Left renal cortex interstitium (tissue), 4 donors: ENCODE data around the gene PCBP3. TPM values are rescaled to one million over a fixed set of nuclear protein-coding genes. Genes with fewer than 3 reads are reported as not detected.
"Not testable (repeated sequence)": the region's sequence is repeated elsewhere in the genome, so short reads cannot be mapped to it uniquely, and the experiment has no call there.

Experiments used
- DNase-seq, 4 donors: peaks; one replicate each; pipeline ENCODE4 v3.0.0-alpha.2; 2013; ENCODE audit warnings: low read depth in 4 of 4, low spot score in 2 of 4, missing footprints in 1 of 4
- polyA plus RNA-seq, 4 donors: library from polyadenylated mRNA; unstranded; fragments of 120-200 nt; gene quantifications; one replicate each; pipeline ENCODE4 v1.2.1, GENCODE V29; 2013; ENCODE audit not compliant: insufficient read length in 4 of 4

Gene PCBP3
- polyA plus RNA-seq, 4 donors = 1.1 to 2.0 (median 1.6) TPM

DNA sequence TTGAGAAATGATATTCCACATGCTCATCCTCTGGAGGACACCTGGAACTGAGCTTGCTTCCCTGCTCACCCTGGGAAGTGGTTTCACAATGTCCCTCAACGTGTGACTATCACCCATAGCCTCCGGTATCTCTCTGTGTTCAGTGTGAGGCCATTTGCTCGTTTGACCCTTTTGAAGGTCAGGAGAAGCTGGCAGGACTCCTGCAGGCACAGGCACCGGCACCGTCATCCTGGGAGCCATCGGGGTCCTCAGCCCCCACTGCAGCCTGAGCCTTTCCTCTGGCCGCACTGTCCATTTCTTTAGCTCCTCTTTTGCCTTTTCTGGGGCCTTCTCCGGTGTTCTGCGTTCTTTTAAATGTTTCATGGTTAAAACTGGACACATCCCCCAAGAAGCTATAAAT, 178.5 kb downstream of the PCBP3 start:
- no peak for DNase-seq

DNA sequence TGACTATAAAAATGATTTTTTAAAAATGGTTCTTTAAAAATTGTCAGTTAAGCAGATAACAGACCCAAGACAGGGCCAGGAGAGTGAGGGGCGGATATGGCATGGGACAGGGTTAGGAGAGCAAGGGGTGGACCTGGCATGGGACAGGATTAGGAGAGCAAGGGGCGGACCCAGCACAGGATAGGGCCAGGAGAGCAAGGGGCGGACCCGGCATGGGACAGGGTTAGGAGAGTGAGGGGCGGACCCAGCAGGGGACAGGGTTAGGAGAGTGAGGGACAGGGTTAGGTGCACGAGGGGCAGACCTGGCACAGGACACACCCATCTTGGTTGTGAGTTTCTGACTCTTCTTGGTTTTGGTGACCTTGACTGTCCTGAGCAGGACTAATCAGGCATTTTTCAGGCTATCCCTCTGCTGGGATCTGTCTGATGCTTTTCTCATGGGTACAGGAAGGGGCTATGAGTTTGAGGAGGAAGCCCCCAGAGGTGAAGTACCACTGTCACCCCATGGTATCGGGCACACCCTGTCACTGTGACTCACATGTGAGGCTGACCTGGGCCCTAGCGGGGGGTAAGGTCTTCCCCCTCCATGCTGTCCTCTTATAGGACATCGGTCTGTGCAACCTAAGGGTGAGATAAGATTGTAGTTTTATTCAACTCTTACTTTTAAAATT, 179.0 kb downstream of the PCBP3 start:
- no peak for DNase-seq

DNA sequence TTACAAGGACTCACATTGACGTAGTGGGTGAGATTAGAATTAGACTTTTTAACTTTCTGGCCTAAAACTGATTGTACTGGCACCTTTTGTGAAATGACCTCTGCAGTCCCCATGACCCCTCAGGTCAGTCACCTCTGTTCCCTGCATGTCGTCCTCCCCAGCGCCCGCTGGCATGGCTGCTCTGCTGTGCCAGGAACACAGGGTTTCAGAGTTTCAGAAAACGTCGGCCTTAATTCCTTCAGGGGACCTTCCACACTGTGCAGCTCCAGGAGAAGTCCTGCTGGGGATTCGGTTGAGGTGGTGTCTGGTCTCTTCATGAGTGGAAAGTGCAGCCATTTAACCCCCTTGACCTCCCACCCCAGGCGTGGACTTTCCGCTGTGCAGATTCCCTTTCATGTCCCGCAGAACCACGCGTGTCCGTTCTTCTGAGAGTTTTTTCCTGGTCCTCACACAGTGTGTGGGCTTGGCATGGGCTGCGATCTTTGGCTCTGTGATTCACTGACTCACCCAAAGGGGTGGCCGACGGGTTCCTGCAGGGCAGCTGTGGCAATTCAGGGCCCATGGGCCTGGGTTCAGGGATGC, 179.7 kb downstream of the PCBP3 start:
- DNase-seq = no peak

DNA sequence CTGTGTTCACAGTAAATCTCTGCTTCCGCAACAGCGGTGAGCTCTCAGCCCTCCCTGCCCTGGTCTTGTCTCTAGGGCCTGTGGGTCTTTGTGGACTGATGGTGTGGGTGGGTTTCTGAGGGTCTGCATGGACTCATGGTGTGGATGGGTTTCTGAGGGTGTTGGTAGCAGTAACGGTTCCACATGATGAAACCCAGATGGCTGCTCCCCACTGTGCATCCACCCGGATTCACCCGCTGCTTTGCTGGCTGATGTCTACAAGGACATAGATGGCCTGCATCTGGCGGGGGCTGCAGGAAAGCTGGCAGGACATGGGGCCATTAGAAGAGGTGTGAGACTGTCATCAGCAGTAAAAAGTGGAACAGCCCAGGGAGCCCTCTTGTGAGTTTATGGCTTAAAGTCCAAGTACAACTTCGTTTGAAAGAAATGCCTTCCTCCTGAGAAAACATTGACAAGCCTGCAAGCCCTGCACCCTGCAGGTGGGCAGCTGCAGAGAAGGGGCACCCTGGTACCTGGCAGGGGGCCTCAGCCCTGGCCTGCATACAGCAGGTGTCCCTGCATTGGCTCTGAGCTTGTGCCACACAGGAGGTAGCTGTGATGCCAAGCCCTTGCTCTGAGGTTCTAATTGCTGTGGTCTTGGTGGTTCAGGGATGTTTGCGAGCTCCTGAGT, 181.2 kb downstream of the PCBP3 start:
- DNase-seq = no peak

DNA sequence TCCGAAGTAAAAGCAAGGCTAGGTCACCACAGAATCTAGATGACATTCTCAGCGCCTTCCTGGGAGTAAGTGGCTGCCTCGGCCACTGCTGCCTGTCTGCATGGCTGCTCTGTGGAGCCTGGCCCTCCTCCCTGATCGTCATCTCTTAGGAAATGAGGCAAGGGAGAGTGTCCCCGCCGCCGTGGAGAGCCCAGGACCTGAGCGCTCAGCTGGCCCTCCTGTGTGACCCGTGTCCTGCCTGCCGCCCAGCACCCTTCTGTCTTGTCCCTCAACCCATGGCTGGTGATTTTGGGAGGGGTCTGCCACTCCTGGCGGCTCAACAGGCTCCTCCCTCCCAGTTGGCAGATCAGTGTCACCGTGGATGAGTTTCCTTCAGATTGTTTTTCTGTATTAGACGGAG, 181.7 kb downstream of the PCBP3 start:
- no peak for DNase-seq

DNA sequence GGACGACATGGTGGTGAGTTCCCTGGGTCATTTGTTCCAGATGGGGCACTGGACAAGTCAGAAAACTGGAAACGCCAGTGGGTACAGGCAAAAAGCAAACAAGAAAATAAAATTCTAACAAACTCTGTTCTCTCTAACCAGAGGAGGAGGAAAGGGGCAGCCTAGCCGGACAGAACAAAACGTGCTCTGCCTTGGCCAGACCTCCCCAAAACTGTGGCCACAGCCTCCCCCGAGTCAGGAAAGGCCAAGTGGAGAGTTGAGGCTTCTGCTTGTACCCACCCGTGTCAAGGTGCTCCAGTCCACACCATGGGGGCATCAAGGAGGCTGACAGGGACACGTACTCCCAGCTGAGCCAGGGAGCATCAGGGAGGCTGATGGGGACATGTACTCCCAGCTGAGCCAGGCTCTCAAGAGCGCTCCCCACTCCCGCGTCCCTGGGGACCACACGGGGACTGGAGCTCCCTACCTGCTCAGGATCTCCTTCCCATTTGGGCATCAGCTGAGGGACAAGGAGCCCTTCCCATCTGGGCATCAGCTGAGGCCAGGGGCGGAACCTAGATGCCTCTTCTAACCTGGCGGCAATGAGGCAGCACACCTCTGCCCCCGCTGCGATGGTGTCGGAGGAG, 183.3 kb downstream of the PCBP3 start:
- DNase-seq = no peak

DNA sequence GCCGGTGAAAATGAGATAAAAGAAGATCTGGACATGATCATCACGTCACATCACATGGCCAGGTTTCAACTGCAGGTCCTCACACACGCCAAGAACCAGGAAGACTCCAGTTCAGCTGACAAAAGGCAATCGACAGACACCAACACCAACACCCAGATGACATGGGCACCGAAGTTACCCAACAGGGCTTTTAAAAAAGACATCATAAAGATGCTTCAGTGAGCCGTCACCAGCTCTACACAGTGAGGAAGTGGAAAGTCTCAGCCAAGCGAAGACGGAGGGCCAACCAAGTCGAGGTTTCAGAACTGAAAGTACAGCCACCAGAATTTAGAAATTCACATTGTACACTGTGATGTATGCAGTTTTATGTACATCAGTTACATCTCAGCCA, 183.8 kb downstream of the PCBP3 start:
- DNase-seq = no peak

DNA sequence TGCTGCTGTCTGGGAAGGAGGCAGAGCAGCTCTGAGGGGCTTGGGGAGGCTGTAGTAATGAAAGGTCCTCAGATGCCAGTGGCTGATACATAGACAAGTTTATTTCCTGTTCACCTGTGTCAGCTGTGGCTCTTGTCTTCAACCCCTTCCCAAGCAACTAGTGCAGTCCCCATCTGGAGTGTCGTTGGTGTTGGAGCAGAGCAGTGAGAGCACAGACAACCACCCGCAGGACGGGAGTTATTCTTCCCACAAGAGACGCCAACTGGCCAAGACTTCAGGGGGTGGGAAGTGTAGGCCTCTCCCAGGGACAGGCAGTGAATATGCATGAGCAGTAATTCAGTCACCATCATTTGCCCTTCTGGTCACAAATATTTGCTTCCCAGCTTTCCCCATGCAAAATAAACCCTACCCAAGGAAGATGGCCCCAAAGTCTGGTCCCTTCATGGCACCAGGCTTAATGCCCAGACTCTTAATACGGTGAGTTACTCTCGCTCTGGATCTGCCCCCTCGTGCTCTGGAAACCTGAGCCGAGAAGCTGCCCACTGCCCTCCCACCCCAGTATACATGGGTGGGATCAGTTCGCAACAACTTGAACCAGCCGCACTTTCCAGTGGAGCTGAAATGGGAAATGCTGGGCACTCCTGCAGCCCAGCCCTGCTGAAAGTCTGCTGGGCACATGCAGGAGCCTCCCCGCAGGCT, 184.5 kb downstream of the PCBP3 start:
- no peak for DNase-seq

DNA sequence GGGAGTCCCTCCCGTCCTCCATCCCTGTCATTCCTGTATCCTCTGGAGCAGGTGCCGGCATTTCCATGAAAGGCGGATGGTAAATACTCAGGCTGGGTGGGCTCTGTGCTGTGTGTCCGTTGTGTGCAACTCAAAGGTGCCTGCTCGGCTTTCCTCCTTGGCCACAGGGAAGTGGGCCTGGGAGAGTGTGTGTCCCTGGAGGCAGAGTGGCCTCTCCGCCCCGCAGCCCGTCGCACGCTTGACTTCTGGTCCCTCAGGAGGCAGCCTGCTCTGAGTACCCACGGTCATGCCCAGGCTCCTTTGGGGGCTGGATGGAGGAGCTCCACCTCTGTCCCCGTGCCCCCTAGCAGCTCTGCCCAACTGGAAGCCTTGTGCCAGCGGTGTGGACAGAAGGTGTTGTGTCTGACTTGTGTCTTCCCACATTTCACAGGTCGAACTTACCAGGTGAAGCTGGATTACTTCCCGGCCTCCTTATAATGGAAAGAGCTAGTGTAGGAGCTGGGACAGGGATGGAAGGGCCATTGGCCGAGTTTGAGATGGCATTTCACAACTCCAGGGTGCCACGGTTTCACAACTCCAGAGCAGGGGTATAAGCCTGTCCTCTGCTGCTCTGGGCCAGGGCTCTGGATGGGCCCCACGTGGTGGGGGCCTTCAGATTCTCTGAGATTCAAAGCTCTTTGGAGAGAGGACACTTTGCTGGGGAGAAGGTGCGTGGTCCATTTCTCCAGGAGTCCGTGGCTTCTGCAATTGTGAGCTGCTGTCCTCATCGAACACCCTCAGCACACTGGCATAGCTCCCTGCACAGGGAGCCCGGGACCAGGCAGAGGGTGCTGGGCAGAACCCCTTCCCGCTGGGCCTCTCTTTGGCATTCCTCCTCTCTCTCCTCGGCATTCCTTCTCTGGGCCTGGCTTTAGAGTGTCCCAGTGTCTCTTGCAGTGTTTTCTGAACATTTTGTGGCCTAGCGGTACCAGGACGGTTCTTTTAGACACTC, 185.3 kb downstream of the PCBP3 start:
- no peak for DNase-seq

DNA sequence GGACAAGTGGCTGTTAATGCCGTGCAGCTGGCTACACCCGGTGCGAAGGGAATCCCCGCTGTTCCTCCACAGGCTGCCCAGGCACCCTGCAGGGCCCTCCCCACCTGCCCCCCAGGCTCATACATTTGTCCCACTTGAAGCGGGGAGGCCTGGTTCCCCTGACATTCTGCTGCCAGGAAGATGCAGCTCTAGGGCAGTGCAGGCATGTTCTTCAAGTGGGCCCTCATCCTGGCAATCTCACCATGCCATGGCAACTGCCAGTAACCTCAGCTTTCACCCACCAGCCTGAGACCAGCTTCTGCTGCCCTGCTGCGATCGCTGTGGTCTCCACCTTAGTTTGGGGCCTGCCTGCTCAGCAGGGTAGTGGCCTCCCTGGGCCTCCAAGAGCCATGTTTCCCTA, 186.1 kb downstream of the PCBP3 start:
- no peak for DNase-seq

DNA sequence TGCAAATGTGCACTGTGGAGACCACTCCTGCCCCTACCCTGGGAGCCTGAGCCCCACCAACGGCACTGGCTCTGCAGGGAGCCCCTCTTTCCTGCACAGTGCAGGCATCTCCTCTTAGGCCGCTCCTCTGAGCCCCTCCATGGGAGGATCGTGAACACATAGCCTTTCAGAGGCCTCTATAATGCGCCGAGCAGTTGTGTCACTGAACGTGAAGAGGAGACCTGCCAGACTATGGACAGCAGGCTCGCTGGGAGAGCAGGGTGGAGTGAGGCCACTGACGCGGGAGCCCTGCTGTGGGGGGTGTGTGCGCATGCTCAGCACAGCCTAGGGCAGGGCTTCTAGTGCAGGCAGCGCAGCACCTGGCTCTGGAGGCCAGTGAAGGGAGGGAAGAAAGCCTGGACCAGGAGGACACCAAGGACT, 186.7 kb downstream of the PCBP3 start:
- no peak for DNase-seq

DNA sequence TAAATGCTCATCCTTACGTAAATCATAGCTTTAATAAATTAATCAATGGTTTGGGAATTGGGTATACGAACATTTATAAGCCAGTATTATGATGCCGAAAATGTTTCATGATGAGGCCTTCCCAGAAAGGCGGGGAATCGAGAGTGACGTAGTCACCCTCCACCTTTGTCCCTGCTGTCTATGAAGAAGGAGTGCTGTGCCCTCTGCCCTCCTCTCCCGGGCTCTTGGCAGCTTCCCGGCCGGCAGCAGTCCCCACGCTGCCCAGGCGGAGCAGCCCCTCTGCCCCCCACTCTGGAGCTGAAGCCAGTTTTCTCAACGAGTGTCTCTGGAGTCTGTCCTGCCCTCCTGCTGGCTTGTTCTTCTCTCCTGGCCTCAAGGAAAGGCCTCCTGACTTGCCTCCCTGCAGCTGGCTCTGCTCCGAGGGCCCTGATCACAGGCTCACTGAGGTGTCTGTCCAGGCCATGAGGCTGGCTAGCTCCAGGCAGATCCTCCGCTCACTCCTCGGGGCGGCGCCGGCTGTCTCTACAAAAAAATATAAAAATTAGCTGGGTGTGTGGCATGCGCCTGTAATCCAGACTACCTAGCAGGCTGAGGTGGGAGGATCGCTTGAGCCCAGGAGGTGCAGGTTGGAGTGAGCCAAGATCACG, 187.3 kb downstream of the PCBP3 start:
- DNase-seq = no peak

DNA sequence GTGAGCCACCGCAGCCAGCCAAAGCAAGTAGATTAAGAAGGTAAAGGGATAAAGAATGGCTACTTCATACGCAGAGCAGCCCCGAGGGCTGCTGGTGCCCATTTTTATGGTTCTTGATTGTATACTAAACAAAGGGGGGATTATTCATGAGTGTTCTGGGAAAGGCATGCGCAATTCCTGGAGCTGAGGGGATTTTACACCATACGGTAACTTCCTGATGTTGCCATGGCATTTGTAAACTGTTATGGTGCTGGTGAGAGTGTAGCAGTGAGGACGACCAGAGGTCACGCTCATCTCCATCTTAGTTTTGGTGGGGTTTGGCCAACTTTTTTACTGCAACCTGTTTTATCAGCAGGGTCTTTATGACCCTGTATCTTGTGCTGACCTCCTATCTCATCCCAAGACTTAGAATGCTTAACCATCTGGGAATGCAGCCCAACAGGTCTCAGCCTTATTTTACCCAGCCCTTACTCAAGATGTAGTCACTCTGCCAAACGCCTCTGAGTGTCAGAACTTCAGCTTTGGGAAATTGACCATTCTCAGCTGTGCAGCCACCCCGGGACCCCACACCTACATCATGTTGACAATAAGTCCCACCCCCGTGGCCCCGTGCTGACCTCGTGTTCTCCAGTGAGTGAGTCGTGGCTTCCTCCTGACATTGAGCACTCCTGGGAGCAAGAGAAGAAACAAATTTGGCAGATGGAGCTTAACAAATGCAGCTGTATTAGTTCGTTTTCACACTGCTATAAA, 188.6 kb downstream of the PCBP3 start:
- DNase-seq = no peak

DNA sequence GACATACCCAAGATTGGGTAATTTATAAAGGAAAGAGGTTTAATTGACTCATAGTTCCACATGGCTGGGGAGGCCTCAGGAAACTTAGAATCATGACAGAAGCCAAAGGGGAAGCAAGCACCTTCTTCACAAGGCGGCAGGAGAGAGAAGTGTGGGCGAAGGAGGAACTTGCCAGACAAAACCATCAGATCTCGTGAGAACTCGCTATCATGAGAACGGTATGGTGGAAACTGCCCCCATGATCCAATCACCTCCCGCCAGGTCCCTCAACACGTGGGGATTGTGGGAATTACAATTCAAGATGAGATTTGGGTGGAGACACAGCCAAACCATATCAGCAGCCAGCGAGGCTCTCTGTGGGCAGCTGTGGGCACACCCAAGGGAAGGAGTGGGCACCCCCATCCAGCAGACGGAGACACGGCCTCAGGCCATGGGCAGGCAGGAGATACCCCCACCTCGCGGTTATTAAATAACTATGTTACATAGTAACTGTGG, 189.3 kb downstream of the PCBP3 start:
- DNase-seq = not testable (repeated sequence)

DNA sequence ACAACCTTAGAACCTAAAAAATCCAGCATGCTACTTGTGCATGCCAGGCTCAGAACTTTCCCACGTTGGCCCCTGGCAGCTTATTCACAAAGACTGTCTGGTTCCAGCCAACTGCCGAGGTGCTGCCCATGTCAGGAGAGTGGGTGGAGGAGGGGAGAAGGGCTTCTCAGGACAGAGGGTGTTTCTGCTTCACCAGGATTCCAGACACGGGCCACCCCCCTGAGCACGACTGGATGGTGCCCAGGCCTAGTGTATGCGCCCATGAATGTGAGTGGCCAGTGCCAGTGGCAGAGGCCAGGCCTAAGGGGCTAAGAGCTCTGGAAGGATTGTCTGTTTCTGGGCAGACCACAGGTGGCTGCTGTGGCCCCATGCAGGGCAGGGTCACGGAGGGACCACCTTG, 189.9 kb downstream of the PCBP3 start:
- DNase-seq = no peak

DNA sequence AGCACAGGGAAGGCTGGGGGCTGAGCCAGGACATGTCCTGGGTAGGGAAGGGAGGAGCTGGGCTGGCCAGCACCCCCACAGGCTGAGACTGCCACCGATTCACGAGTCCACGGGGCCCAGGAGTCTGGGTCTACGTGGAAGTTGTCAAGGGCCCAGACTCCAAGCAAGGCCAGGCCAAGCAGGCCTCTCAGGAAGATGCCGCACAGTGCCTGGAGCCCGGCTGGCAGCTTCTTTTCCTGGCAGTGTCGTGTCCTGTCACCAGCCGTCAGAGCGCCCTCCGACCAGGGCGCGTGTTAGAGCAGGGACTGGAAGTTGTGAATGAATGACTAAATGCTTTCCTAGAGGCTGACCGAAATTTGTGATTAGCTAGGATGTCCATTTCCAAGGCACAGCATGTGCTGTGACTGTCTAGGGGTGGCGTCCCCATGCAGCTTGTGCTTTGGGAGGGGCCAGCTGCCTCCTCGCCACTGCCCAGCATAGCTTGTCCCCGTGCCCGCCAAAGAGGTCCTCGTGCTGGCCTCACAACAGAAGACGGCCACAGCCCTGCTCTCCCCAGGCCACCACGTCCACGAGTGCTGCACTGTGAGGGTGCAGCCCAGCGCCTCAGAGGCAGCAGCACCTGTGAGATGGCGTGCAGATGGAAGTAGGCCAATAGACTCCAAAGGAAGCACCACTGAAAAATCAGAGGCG, 190.6 kb downstream of the PCBP3 start:
- no peak for DNase-seq

DNA sequence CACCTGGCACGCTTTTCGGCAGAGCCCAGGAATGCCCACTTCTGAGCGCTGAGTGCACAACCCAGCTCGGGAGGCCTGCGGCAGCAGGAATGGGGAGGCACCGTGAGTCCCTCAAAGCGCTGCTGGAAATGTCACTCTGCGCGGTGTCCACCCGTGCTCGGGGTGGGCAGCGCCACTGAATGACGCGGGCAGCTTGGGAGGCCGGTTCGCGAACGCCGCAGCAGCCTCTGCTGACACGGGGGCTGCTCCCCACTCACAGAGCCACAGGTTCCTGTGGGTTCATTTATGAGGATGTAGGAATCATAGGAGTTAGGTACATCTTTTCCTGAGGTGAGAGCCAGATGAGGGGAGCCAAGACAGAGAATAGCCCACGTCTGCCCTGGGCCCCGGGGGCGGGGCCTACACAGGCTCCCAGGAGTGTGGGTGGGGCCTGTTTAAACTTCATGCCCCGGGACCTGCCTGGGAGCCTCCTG, 191.3 kb downstream of the PCBP3 start:
- no peak for DNase-seq
